Rectal smooth muscle tissue (tissue), 1 donor: ENCODE results near the gene HSF2.

Experiments used
- H3K27ac ChIP-seq: one replicate; pipeline ENCODE4 v1.7.0; 2013; ENCODE audit warnings: low read depth, low read length, inconsistent platforms
- H3K27me3 ChIP-seq: one replicate; pipeline ENCODE4 v1.7.0; 2013; ENCODE audit warnings: low read length; ENCODE audit not compliant: control insufficient read depth, insufficient read depth
- H3K36me3 ChIP-seq: one replicate; pipeline ENCODE4 v1.7.0; 2013; ENCODE audit warnings: low read length; ENCODE audit not compliant: control insufficient read depth, insufficient read depth
- H3K4me1 ChIP-seq: one replicate; pipeline ENCODE4 v1.7.0; 2013; ENCODE audit warnings: low read length; ENCODE audit not compliant: control insufficient read depth, insufficient read depth
- H3K4me3 ChIP-seq: one replicate; pipeline ENCODE4 v1.7.0; 2013; ENCODE audit warnings: low read length
- H3K9ac ChIP-seq: one replicate; pipeline ENCODE4 v1.7.0; 2013; ENCODE audit warnings: low read length

The HSF2 gene

GRCh38 chr6:122404444-122404843 is 5.0 kb downstream of the HSF2 start:
- H3K36me3 ChIP-seq, result no peaks in the 10 kb centered on the region
- H3K9ac ChIP-seq, result no peak overlapping the region
- H3K4me1 ChIP-seq, result peaks cover 4% of the 10 kb centered on the region
- no peaks in the 10 kb centered on the region for H3K27me3 ChIP-seq
- no peak overlapping the region for H3K4me3 ChIP-seq
- no peak overlapping the region for H3K27ac ChIP-seq

- H3K27me3 ChIP-seq, result no peaks in the 10 kb centered on the region
- H3K27ac ChIP-seq, result no peak overlapping the region
Observed at GRCh38 chr6:122405417-122405816, 6.0 kb downstream of the HSF2 start.

GRCh38 chr6:122406187-122406586 is 6.7 kb downstream of the HSF2 start:
- no peaks in the 10 kb centered on the region for H3K27me3 ChIP-seq
- H3K27ac ChIP-seq, result no peak overlapping the region
- no peaks in the 10 kb centered on the region for H3K4me1 ChIP-seq
- H3K4me3 ChIP-seq, result no peak overlapping the region
- H3K9ac ChIP-seq, result no peak overlapping the region
- H3K36me3 ChIP-seq, result no peaks in the 10 kb centered on the region

More at GRCh38 chr6:122405417-122405816, 6.0 kb downstream of the HSF2 start:
- H3K9ac ChIP-seq, result no peak overlapping the region
- H3K4me1 ChIP-seq, result peaks cover 3% of the 10 kb centered on the region
- H3K4me3 ChIP-seq, result no peak overlapping the region
- no peaks in the 10 kb centered on the region for H3K36me3 ChIP-seq

GRCh38 chr6:122407712-122408111 is 8.3 kb downstream of the HSF2 start:
- H3K4me3 ChIP-seq, result no peak overlapping the region
- no peaks in the 10 kb centered on the region for H3K27me3 ChIP-seq
- no peak overlapping the region for H3K27ac ChIP-seq
- no peaks in the 10 kb centered on the region for H3K4me1 ChIP-seq
- no peak overlapping the region for H3K9ac ChIP-seq
- no peaks in the 10 kb centered on the region for H3K36me3 ChIP-seq

GRCh38 chr6:122408240-122408639 is 8.8 kb downstream of the HSF2 start:
- Histone ChIP-seq H3K36me3 (no peaks in the 10 kb centered on the region), H3K4me1 (no peaks in the 10 kb centered on the region), H3K27ac (no peak overlapping the region), H3K9ac (no peak overlapping the region), H3K27me3 (no peaks in the 10 kb centered on the region), H3K4me3 (no peak overlapping the region)

- Histone ChIP-seq H3K9ac (no peak overlapping the region), H3K4me3 (no peak overlapping the region), H3K27me3 (no peaks in the 10 kb centered on the region), H3K36me3 (no peaks in the 10 kb centered on the region), H3K4me1 (no peaks in the 10 kb centered on the region), H3K27ac (no peak overlapping the region)
Observed at GRCh38 chr6:122408702-122409458, 9.4 kb downstream of the HSF2 start.

GRCh38 chr6:122412001-122412400 is 12.5 kb downstream of the HSF2 start:
- Histone ChIP-seq H3K27me3 (no peaks in the 10 kb centered on the region), H3K27ac (no peak overlapping the region), H3K9ac (no peak overlapping the region), H3K4me3 (no peak overlapping the region), H3K36me3 (no peaks in the 10 kb centered on the region), H3K4me1 (no peaks in the 10 kb centered on the region)

GRCh38 chr6:122416825-122417224 is 17.4 kb downstream of the HSF2 start:
- no peak overlapping the region for H3K27ac ChIP-seq
- H3K4me3 ChIP-seq, result no peak overlapping the region
- H3K27me3 ChIP-seq, result no peaks in the 10 kb centered on the region
- no peaks in the 10 kb centered on the region for H3K36me3 ChIP-seq
- H3K9ac ChIP-seq, result no peak overlapping the region
- H3K4me1 ChIP-seq, result no peaks in the 10 kb centered on the region

- Histone ChIP-seq H3K27ac (no peak overlapping the region), H3K27me3 (no peaks in the 10 kb centered on the region), H3K4me3 (no peak overlapping the region), H3K9ac (no peak overlapping the region), H3K4me1 (no peaks in the 10 kb centered on the region), H3K36me3 (peaks cover 6% of the 10 kb centered on the region)
Observed at GRCh38 chr6:122422003-122422402, 22.6 kb downstream of the HSF2 start.

GRCh38 chr6:122422614-122423267 is 23.3 kb downstream of the HSF2 start:
- H3K27ac ChIP-seq, result no peak overlapping the region
- no peaks in the 10 kb centered on the region for H3K27me3 ChIP-seq
- H3K36me3 ChIP-seq, result peaks cover 6% of the 10 kb centered on the region

GRCh38 chr6:122423734-122424133 is 24.3 kb downstream of the HSF2 start:
- H3K36me3 ChIP-seq, result peaks cover 6% of the 10 kb centered on the region
- H3K4me1 ChIP-seq, result no peaks in the 10 kb centered on the region
- H3K9ac ChIP-seq, result no peak overlapping the region
- no peak overlapping the region for H3K4me3 ChIP-seq
- H3K27me3 ChIP-seq, result no peaks in the 10 kb centered on the region
- no peak overlapping the region for H3K27ac ChIP-seq

More at GRCh38 chr6:122422614-122423267, 23.3 kb downstream of the HSF2 start:
- H3K4me1 ChIP-seq, result no peaks in the 10 kb centered on the region
- H3K4me3 ChIP-seq, result no peak overlapping the region
- H3K9ac ChIP-seq, result no peak overlapping the region

- H3K27me3 ChIP-seq, result no peaks in the 10 kb centered on the region
- no peak overlapping the region for H3K27ac ChIP-seq
- no peaks in the 10 kb centered on the region for H3K4me1 ChIP-seq
- H3K4me3 ChIP-seq, result no peak overlapping the region
- peaks cover 6% of the 10 kb centered on the region for H3K36me3 ChIP-seq
- H3K9ac ChIP-seq, result no peak overlapping the region
Observed at GRCh38 chr6:122426597-122426996, 27.1 kb downstream of the HSF2 start.

- Histone ChIP-seq H3K9ac (no peak overlapping the region), H3K36me3 (no peaks in the 10 kb centered on the region), H3K27ac (no peak overlapping the region), H3K27me3 (no peaks in the 10 kb centered on the region), H3K4me1 (no peaks in the 10 kb centered on the region), H3K4me3 (no peak overlapping the region)
Observed at GRCh38 chr6:122428781-122429180, 29.3 kb downstream of the HSF2 start.
